ENCODE measurements around the gene PRSS2. TPM values are rescaled to one million over a fixed set of nuclear protein-coding genes. Genes with fewer than 3 reads are reported as not detected.
"Not testable (repeated sequence)": the region's sequence is repeated elsewhere in the genome, so short reads cannot be mapped to it uniquely, and the experiment has no call there.

The PRSS2 gene
- total RNA-seq, 2 donors from 2014 or later, result 4.8 to 9.9 TPM

DNA sequence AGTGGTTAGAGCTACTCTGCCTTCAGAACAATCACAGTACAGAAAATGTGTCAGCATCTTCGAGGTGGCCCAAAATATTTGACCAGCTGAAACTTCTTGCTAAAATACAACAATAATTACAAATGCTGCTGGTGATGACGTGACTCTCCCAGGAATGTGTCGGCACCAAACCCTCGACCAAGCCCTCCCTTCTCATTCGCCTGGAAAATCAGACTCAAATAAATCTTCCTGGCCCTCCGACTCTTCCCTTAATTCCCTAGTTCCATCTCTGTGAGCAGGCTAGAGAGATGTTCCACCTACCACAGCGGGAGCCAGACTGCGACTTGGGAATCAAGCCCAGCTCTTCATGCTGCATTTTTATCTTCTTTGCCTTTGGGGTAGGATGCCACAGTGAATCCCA, 4.1 kb downstream of the PRSS2 start:
- no peak overlapping the region for H3K4me3 Mint-ChIP-seq

DNA sequence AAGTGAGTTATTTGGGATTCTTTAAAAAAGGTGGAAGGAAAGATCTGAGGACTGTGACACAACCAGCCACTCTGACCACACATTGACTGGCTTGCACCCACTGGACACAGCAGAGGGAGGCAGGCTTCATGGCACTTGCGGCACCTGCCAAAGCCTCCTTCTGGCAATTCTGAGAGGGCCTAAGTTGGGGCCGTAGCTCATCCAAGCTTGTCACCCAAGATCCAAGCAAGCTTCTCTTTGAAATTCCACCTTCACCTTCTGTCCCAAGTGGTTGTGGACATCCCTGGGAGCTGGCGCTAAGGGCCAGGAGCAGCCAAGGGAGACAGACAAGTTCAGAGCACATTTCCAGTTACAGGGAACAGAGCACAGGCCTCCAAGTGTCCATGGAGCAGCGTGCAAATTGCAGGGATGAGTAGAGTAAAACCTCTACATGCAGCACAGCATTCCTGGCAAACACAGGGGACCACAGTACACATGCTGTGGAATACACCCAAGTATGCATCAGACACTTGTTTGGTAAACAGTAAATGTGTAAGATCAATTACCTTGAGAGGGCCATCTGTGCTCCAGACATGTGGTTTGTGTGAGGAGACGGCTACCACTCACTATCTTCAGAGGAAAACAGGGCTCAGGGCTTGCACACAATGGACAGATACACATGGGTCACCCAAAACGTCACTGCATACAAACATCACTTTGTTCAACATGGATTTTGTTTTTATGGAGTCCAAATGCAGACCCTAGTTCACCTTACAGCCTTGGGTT, 4.8 kb downstream of the PRSS2 start:
- peaks cover 11% of the 10 kb centered on the region for H3K4me1 ChIP-seq (ENCODE audit: control insufficient read depth, insufficient read depth, low read length)
- H3K9me3 Mint-ChIP-seq; H3K4me3 ChIP-seq (ENCODE audit: low read length); H3K36me3 Mint-ChIP-seq (ENCODE audit: low read depth); H3K36me3 ChIP-seq (ENCODE audit: control insufficient read depth, insufficient read depth, low read length); H3K4me3 Mint-ChIP-seq; H3K27me3 ChIP-seq (ENCODE audit: control insufficient read depth, insufficient read depth, low read length, poor library complexity, severe bottlenecking); H3K9ac ChIP-seq (ENCODE audit: extremely low read depth, low read length, poor library complexity, severe bottlenecking); H3K27ac ChIP-seq (ENCODE audit: low read depth, low read length); DNase-seq; H3K27ac Mint-ChIP-seq; H3K9me3 ChIP-seq (ENCODE audit: control insufficient read depth, low read length): not testable (repeated sequence)
- 77 to 100% methylated on average over 2 to 6 of the region's 6 CpGs for WGBS, 2 experiments (ENCODE audit: insufficient coverage in 1 of 2, insufficient read length in 1 of 2)
- Mint-ChIP-seq H3K27me3 (ENCODE audit: insufficient read depth) (peaks cover 54% of the 10 kb centered on the region), H3K4me1 (peaks cover 11% of the 10 kb centered on the region)

More for the DNA sequence above, 4.1 kb downstream of the PRSS2 start:
- no peaks in the 10 kb centered on the region for H3K9me3 ChIP-seq (ENCODE audit: control insufficient read depth, low read length)
- no peaks in the 10 kb centered on the region for H3K36me3 Mint-ChIP-seq (ENCODE audit: low read depth)
- H3K27me3 Mint-ChIP-seq (ENCODE audit: insufficient read depth), result peaks cover 52% of the 10 kb centered on the region
- H3K27ac Mint-ChIP-seq, result no peak overlapping the region
- peaks cover 6% of the 10 kb centered on the region for H3K27me3 ChIP-seq (ENCODE audit: control insufficient read depth, insufficient read depth, low read length, poor library complexity, severe bottlenecking)
- no peaks in the 10 kb centered on the region for H3K9me3 Mint-ChIP-seq
- 64 to 67% methylated on average over 7 to 8 of the region's 8 CpGs for WGBS, 2 experiments (ENCODE audit: insufficient coverage in 1 of 2, insufficient read length in 1 of 2)
- peaks cover 11% of the 10 kb centered on the region for H3K4me1 ChIP-seq (ENCODE audit: control insufficient read depth, insufficient read depth, low read length)
- H3K4me1 Mint-ChIP-seq, result peaks cover 15% of the 10 kb centered on the region
- no peaks in the 10 kb centered on the region for H3K36me3 ChIP-seq (ENCODE audit: control insufficient read depth, insufficient read depth, low read length)
- no peak overlapping the region for H3K27ac ChIP-seq (ENCODE audit: low read depth, low read length)
- no peak for DNase-seq
- H3K9ac ChIP-seq (ENCODE audit: extremely low read depth, low read length, poor library complexity, severe bottlenecking), result no peak overlapping the region
- H3K4me3 ChIP-seq (ENCODE audit: low read length), result no peak overlapping the region
- TF ChIP-seq, protein P1, sequence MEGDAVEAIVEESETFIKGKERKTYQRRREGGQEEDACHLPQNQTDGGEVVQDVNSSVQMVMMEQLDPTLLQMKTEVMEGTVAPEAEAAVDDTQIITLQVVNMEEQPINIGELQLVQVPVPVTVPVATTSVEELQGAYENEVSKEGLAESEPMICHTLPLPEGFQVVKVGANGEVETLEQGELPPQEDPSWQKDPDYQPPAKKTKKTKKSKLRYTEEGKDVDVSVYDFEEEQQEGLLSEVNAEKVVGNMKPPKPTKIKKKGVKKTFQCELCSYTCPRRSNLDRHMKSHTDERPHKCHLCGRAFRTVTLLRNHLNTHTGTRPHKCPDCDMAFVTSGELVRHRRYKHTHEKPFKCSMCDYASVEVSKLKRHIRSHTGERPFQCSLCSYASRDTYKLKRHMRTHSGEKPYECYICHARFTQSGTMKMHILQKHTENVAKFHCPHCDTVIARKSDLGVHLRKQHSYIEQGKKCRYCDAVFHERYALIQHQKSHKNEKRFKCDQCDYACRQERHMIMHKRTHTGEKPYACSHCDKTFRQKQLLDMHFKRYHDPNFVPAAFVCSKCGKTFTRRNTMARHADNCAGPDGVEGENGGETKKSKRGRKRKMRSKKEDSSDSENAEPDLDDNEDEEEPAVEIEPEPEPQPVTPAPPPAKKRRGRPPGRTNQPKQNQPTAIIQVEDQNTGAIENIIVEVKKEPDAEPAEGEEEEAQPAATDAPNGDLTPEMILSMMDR (conservative IDR thresholded peaks at IDR 0.05), result no peak

DNA sequence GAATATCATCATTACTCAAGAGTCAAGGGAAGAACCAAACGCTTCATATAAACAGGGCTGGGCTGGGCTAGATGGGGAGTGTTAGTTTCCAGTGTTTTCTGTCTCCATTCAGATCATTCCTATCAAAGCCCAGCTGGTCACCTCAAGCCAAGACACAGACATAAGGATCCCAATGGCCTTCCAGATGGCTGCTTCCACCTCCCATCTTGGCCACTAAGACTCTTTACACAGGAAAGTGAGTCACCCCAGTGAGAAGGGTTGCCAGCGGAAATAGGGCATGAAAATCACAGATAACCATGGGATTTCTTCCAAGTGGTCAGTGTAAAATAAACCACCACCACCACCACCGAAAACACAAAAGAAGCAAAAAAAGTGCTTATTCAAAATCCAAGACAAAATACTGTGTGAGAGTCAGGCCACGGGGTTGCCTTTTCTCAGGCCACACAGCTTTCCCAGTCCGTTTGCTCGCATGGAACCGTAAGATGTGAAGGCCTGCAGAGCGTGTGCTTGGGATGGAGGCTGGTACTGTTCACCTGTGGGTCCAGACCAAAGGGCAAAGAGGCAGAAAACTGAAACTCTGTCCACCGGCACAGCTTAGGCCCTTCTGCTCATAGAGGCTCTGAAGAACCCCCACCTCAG, 5.6 kb downstream of the PRSS2 start:
- Histone ChIP-seq H3K9ac (ENCODE audit: extremely low read depth, low read length, poor library complexity, severe bottlenecking) (no peak overlapping the region), H3K27me3 (ENCODE audit: control insufficient read depth, insufficient read depth, low read length, poor library complexity, severe bottlenecking) (peaks cover 6% of the 10 kb centered on the region), H3K27ac (ENCODE audit: low read depth, low read length) (no peak overlapping the region), H3K4me1 (ENCODE audit: control insufficient read depth, insufficient read depth, low read length) (peaks cover 6% of the 10 kb centered on the region), H3K4me3 (ENCODE audit: low read length) (no peak overlapping the region), H3K36me3 (ENCODE audit: control insufficient read depth, insufficient read depth, low read length) (no peaks in the 10 kb centered on the region), H3K9me3 (ENCODE audit: control insufficient read depth, low read length) (no peaks in the 10 kb centered on the region)
- DNase-seq, result no peak
- Mint-ChIP-seq H3K27ac (no peak overlapping the region), H3K9me3 (no peaks in the 10 kb centered on the region), H3K36me3 (ENCODE audit: low read depth) (no peaks in the 10 kb centered on the region), H3K27me3 (ENCODE audit: insufficient read depth) (peaks cover 59% of the 10 kb centered on the region), H3K4me3 (no peak overlapping the region), H3K4me1 (peaks cover 4% of the 10 kb centered on the region)
- whole genome bisulfite sequencing, 2 experiments (ENCODE audit: insufficient coverage in 1 of 2, insufficient read length in 1 of 2), result 78 to 80% methylated on average over 8 to 9 of the region's 9 CpGs
- TF ChIP-seq, protein P1 (conservative IDR thresholded peaks at IDR 0.05), result no peak

DNA sequence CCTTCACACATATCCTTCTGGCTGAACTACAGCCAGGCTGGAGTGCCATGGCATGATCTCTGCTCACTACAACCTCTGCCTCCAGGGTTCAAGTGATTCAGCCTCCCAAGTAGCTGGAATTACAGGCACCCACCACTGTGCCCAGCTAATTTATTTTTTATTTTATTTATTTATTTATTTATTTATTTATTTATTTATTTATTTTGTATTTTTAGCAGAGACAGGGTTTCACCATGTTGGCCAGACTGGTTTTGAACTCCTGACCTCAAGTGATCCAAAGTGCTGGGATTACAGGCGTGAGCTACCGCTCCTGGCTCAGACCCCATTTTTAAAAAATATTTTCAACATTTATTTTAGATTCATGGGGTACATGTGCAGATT, 6.1 kb downstream of the PRSS2 start:
- not testable (repeated sequence) for H3K36me3 ChIP-seq (ENCODE audit: control insufficient read depth, insufficient read depth, low read length); H3K27ac Mint-ChIP-seq; H3K4me3 Mint-ChIP-seq; H3K27me3 ChIP-seq (ENCODE audit: control insufficient read depth, insufficient read depth, low read length, poor library complexity, severe bottlenecking); H3K36me3 Mint-ChIP-seq (ENCODE audit: low read depth); H3K4me1 ChIP-seq (ENCODE audit: control insufficient read depth, insufficient read depth, low read length); DNase-seq; H3K9me3 ChIP-seq (ENCODE audit: control insufficient read depth, low read length); H3K9me3 Mint-ChIP-seq; H3K4me3 ChIP-seq (ENCODE audit: low read length); H3K27ac ChIP-seq (ENCODE audit: low read depth, low read length); H3K9ac ChIP-seq (ENCODE audit: extremely low read depth, low read length, poor library complexity, severe bottlenecking); H3K4me1 Mint-ChIP-seq
- 100% methylated on average over 2 of the region's 2 CpGs; no CpG with 5 or more reads in 1 of the 2 experiments for WGBS, 2 experiments (ENCODE audit: insufficient coverage in 1 of 2, insufficient read length in 1 of 2)
- peaks cover 61% of the 10 kb centered on the region for H3K27me3 Mint-ChIP-seq (ENCODE audit: insufficient read depth)
